Calu3 (cell line): ENCODE measurements around the gene HRH3. TPM values are rescaled to one million over a fixed set of nuclear protein-coding genes. Genes with fewer than 3 reads are reported as not detected.

Source experiments
- BruUV-seq: library from RNA; stranded (reverse); fragments of 400-500 nt; replicated peaks from 2 replicates; lab custom pipeline; 2021; lab: Mats Ljungman, UMichigan
- CTCF ChIA-PET: fragments of 300-600 bp; sonication (Branson Sonifier 250); formaldehyde crosslinking; loops from one replicate; lab custom pipeline; 2022; ENCODE audit warnings: antibody characterized with exemption; lab: Charles Lee
- DNase-seq: peaks from one replicate; pipeline ENCODE4 v3.0.0; 2022
- H3K27ac Mint-ChIP-seq: one replicate; pipeline ENCODE4 v1.8.0; 2022; ENCODE audit warnings: mixed read lengths; ENCODE audit not compliant: unreplicated experiment
- H3K27me3 Mint-ChIP-seq: one replicate; pipeline ENCODE4 v1.8.0; 2022; ENCODE audit warnings: mixed read lengths; ENCODE audit not compliant: unreplicated experiment
- H3K36me3 Mint-ChIP-seq: one replicate; pipeline ENCODE4 v1.8.0; 2022; ENCODE audit warnings: mild to moderate bottlenecking, moderate library complexity, mixed read lengths; ENCODE audit not compliant: insufficient read depth, unreplicated experiment
- H3K4me1 Mint-ChIP-seq: one replicate; pipeline ENCODE4 v1.8.0; 2022; ENCODE audit warnings: mild to moderate bottlenecking, low read depth, mixed read lengths; ENCODE audit not compliant: unreplicated experiment
- H3K4me3 Mint-ChIP-seq: one replicate; pipeline ENCODE4 v1.8.0; 2022; ENCODE audit warnings: mild to moderate bottlenecking, low read depth, moderate library complexity, mixed read lengths; ENCODE audit not compliant: unreplicated experiment
- H3K9me3 Mint-ChIP-seq: one replicate; pipeline ENCODE4 v1.8.0; 2022; ENCODE audit warnings: low read depth, mixed read lengths; ENCODE audit not compliant: unreplicated experiment
- intact Hi-C: fragments of 100-400 bp; cut with micrococcal nuclease; formaldehyde crosslinking; loops from one replicate; pipeline ENCODE4 v1.10.0; 2022; ENCODE audit not compliant: unreplicated experiment
- total RNA-seq: library from RNA; stranded (reverse); gene quantifications from 2 replicates; pipeline ENCODE4 v1.2.3, GENCODE V29; 2022
- TF ChIP-seq, protein P1 (sequence below): fragments of 200-600 bp; IDR thresholded peaks from one replicate; pipeline ENCODE4 v1.8.0; 2022; ENCODE audit warnings: antibody characterized with exemption; ENCODE audit not compliant: unreplicated experiment

HRH3 gene
- total RNA-seq, 1 experiment from 2014 or later, result not detected

DNA sequence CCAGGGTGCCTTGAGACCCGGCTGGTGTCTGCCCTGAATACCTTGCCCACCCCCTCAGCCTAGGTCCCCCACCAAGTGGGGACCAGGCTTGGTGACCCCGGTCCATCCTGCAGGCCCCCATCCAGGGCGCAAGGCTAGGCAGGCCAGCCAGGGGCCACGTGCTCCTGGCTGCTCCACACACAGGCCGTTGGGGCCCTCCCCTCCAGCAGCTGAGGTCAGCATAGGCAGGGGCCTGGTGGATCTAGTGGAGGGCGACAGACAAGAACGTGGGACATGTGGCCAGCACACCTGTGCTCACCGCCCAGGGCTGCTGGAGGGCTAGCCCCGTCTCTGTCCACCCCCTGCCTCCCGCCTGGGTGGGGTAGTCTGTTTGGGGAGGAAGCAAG lies 7.5 kb upstream of the HRH3 start:
- peaks cover 5% of the 10 kb centered on the region for H3K36me3 Mint-ChIP-seq
- H3K27ac Mint-ChIP-seq, result no peak overlapping the region
- intact Hi-C loops, result no loop called here
- peaks cover 51% of the 10 kb centered on the region for H3K27me3 Mint-ChIP-seq
- peaks cover 14% of the 10 kb centered on the region for H3K4me1 Mint-ChIP-seq
- no peak for DNase-seq
- no peaks in the 10 kb centered on the region for H3K9me3 Mint-ChIP-seq
- CTCF ChIA-PET, result no interaction called here
- BruUV-seq, result no TSS peak
- no peak overlapping the region for H3K4me3 Mint-ChIP-seq
- TF ChIP-seq, protein P1, sequence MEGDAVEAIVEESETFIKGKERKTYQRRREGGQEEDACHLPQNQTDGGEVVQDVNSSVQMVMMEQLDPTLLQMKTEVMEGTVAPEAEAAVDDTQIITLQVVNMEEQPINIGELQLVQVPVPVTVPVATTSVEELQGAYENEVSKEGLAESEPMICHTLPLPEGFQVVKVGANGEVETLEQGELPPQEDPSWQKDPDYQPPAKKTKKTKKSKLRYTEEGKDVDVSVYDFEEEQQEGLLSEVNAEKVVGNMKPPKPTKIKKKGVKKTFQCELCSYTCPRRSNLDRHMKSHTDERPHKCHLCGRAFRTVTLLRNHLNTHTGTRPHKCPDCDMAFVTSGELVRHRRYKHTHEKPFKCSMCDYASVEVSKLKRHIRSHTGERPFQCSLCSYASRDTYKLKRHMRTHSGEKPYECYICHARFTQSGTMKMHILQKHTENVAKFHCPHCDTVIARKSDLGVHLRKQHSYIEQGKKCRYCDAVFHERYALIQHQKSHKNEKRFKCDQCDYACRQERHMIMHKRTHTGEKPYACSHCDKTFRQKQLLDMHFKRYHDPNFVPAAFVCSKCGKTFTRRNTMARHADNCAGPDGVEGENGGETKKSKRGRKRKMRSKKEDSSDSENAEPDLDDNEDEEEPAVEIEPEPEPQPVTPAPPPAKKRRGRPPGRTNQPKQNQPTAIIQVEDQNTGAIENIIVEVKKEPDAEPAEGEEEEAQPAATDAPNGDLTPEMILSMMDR, result no peak

DNA sequence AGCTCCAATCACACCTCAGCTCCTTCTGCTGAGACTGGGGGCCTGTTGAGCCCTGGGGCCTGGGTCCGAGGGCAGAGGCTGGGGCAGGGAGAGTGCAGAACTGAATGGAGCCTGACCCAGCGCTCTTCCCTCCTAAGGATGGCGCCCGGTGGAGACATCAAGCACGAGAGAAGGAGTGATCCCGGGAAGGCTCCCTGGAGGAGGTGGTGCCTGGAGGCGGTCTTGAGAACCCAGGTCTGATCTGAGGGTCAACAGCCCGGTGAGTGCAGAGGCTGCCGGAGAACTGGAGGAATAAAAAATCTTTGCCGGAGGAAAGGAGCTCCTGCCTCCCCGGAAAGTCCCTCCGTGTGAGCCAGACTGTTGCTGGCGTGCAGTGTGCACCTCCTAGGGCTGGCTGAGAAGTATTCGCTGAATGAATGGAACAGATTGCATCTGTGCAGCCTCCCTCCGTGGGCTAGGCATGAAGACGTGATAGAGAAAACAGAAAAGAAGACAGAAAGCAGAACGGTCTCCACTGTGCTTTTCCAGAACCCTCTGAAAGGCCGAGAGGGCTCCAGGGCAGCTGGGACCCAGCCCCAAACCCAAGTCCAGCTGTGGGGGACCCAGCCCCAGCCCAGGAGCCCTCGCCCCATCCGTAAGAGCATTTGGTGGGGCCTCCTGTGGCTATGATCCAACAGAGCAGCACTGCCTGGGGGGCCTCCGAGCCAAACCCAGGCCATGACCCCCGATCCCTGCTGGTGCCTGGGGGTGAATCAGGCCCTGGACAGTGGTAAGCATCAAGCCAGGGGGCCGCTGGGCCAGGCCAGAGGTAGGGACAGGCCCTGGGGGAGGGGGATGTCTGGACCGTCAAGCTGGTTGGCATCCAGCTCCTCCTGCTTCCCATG lies 6.9 kb upstream of the HRH3 start:
- BruUV-seq, result no TSS peak
- CTCF ChIA-PET, result no interaction called here

DNA sequence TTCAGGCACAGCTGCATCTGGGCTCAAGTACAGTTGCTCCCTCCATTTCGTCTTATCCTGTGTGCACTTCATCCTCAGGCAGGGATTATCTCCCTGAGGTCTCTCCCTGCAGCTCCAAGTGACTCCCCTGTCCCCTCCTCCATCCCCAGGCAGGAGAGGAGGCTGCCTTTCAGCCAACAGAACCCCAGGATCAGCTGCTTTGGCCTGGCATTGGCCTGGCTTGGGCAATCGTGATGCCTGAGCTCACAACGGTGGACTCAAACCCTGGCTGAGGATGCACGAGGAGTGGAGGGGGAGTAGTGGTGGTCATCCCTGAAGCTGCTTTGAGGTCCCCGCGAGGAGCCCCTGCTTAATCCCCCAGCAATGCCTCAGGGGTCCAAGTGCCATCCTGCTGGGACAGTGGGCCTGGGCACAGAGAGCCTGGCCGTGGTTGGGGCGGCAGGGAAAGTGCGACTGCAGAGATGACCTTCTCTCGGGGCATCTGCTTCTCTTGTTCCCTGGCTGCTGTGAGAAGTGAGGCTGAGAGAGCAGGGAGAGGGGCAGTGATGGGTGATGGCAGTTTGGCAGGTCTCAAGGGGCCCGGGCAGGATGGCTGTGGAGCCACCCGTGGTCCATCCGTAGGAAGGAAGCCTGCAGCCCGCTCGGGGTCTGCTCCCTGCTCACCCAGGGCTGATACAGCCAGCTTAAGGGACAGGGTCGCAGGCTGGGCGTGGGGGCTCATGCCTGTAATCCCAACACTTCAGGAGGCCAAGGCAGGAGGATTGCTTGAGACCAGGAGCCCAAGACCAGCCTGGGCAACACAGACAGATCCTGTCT lies 6.0 kb upstream of the HRH3 start:
- Mint-ChIP-seq H3K27ac (no peak overlapping the region), H3K9me3 (no peaks in the 10 kb centered on the region), H3K36me3 (peaks cover 4% of the 10 kb centered on the region), H3K4me3 (no peak overlapping the region), H3K4me1 (peaks cover 12% of the 10 kb centered on the region), H3K27me3 (peaks cover 67% of the 10 kb centered on the region)
- TF ChIP-seq, protein P1, result no peak
- CTCF ChIA-PET, result interaction anchor here (0.6 kb wide), 1 partner anchor 8 kb away, joined by 3 read pairs; no protein-coding TSS in a partner anchor
- intact Hi-C loops, result no loop called here
- BruUV-seq, result no TSS peak
- no peak for DNase-seq

More for the DNA sequence above, 6.9 kb upstream of the HRH3 start:
- H3K4me3 Mint-ChIP-seq, result no peak overlapping the region
- no peak for DNase-seq
- TF ChIP-seq, protein P1, result no peak
- no peak overlapping the region for H3K27ac Mint-ChIP-seq
- intact Hi-C loops, result no loop called here
- H3K36me3 Mint-ChIP-seq, result no peaks in the 10 kb centered on the region
- peaks cover 7% of the 10 kb centered on the region for H3K4me1 Mint-ChIP-seq
- H3K9me3 Mint-ChIP-seq, result no peaks in the 10 kb centered on the region
- peaks cover 58% of the 10 kb centered on the region for H3K27me3 Mint-ChIP-seq

DNA sequence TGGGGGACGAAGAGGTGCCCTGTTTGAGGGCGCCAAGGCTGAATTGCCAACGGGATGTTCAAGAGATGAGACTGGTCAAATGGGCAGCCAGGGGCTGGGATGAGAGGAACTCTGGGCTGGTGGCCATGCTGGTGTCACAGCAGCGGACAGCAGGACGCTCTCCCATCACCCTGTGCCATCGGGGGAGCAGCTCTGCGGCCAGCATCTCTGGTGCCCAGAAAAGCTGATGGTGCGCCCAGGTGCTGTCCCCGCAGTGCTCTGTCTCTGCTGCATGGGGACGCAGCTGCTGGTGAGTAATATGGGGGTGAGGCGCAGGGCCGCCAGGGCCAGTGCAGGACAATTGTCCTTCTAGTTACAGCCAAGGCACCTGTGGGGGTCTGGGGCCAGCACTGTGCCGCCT lies 4.9 kb upstream of the HRH3 start:
- H3K27me3 Mint-ChIP-seq, result peaks cover 77% of the 10 kb centered on the region
- intact Hi-C loops, result no loop called here
- H3K4me1 Mint-ChIP-seq, result peaks cover 17% of the 10 kb centered on the region
- no TSS peak for BruUV-seq
- no peak for DNase-seq
- H3K36me3 Mint-ChIP-seq, result peaks cover 10% of the 10 kb centered on the region
- no peak overlapping the region for H3K27ac Mint-ChIP-seq
- CTCF ChIA-PET, result interaction anchor here (0.6 kb wide), 1 partner anchor 9 kb away, joined by 3 read pairs; no protein-coding TSS in a partner anchor
- no peaks in the 10 kb centered on the region for H3K9me3 Mint-ChIP-seq
- TF ChIP-seq, protein P1, result no peak
- H3K4me3 Mint-ChIP-seq, result no peak overlapping the region
